Stimulated activated effector memory CD8-positive, alpha-beta T cell treated with anti-CD3 and anti-CD28 coated beads, Interleukin-12 subunit alpha, Interleukin-12 subunit beta, amount 100 ng/mL, for 72 hours (primary cell): Measurements from ENCODE around the gene LRRC27.
A peak's percentile ranks its signal among the peaks of the same experiment; 100 is the strongest.
"Not testable (repeated sequence)": the region's sequence is repeated elsewhere in the genome, so short reads cannot be mapped to it uniquely, and the experiment has no call there.

Source experiments
- ATAC-seq: fragments of 150-1000 bp; cut with Tn5 transposase; 2 replicates; pipeline ENCODE4 v1.10.0; 2021
- DNase-seq, 2 donors: peaks; one replicate each; pipeline ENCODE4 v3.0.0; 2021 to 2022; ENCODE audit warnings: low spot score in 2 of 2
- H3K27ac Mint-ChIP-seq: one replicate; pipeline ENCODE4 v1.8.0; 2022; ENCODE audit warnings: mild to moderate bottlenecking, mixed read lengths
- H3K36me3 Mint-ChIP-seq: one replicate; pipeline ENCODE4 v1.8.0; 2022; ENCODE audit warnings: mild to moderate bottlenecking, mixed read lengths
- H3K4me1 Mint-ChIP-seq: one replicate; pipeline ENCODE4 v1.8.0; 2022; ENCODE audit warnings: mixed read lengths
- H3K4me3 Mint-ChIP-seq: one replicate; pipeline ENCODE4 v1.8.0; 2022; ENCODE audit warnings: mild to moderate bottlenecking, mixed read lengths
- H3K9me3 Mint-ChIP-seq: one replicate; pipeline ENCODE4 v1.8.0; 2022; ENCODE audit warnings: mixed read lengths

LRRC27 gene

DNA sequence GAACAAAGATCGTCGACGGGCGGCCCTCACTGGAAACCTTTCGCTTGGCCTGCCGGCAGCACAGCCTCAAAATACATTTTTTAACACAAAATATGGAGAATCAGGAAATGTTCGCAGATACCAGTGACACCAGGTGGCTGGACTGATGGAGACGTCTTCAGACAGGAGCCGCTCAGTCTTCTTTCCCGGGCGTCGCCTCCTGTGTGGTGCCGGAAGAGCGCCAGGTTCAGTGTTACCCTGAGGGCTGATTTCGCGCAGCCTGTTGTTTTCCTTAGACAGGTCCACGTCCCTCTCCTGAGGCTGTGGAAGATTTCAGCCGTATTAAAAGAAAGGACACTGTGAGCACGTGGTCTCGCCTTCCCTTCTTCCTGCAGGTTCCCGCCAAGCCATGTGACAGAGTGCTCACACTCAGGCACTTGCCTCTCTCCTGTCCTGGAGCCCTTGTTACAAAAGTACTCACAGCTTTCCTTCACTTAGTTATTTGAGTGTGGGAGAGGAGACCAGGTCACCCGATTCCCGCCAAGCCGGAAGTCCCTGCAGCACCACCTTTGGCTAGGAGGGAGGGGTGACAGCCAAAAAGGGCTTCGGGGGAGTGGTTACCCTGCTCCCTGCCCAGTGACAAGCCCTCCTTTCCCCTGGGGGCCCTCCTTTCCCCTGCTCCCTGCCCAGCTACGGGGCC lies 43.3 kb downstream of the LRRC27 start:
- no peak overlapping the region for H3K27ac Mint-ChIP-seq
- DNase-seq: no peak
- ATAC-seq: no peak
- no peaks in the 10 kb centered on the region for H3K36me3 Mint-ChIP-seq
- H3K4me1 Mint-ChIP-seq: peaks cover 7% of the 10 kb centered on the region
- H3K9me3 Mint-ChIP-seq: no peaks in the 10 kb centered on the region
- no peak overlapping the region for H3K4me3 Mint-ChIP-seq

DNA sequence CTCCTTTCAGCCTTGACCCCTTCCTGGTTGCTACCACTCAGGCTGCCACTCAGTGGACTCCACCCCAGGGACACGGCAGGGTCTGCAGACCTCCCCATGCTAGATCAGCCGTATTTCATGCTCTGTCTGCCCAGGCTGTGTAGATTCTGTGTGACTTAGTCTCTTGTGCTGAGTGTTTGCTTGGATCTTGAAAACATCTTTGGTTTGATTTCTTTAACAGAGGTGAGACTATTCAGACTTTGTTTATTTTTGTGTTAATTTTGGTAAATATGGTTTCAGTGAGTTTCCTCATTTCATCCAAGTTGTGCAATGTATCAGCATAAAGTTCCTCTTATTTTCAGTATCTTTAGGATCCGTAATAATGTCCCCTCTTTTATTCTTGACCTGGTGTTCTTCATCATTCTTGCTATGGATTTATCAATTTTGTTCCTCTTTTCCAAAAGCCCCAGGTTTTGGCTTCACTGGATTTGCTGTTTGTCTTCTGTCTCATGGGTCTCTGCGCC lies 43.9 kb downstream of the LRRC27 start:
- Mint-ChIP-seq H3K4me3 (no peak overlapping the region), H3K36me3 (no peaks in the 10 kb centered on the region), H3K9me3 (no peaks in the 10 kb centered on the region), H3K4me1 (peaks cover 7% of the 10 kb centered on the region), H3K27ac (no peak overlapping the region)
- ATAC-seq: no peak
- DNase-seq: no peak

DNA sequence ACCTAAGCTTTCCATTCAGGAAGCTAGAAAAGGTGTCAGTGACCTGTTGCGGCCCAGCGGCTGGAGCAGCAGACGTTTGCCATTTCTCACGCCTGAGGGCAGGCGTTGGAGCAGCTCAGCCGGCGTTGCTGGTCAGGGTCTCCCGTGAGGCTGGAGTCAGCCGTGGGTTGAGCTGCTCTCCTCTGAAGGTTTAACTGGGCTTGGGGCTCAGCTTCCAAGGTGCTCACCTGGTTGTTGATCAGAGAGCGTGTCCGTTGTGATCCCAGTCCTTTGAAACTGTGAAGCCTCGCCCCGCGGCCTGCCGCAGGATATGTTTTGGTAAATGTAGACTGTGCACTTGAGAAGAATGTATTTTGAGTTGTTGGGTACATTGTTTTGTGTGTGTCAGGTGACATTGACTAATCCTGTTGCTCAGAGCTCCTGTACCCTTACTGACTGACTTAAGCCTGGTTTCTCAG lies 44.4 kb downstream of the LRRC27 start:
- DNase-seq (no peak), ATAC-seq (no peak)
- Mint-ChIP-seq H3K4me3 (no peak overlapping the region), H3K9me3 (no peaks in the 10 kb centered on the region), H3K36me3 (no peaks in the 10 kb centered on the region), H3K4me1 (peaks cover 9% of the 10 kb centered on the region), H3K27ac (no peak overlapping the region)

DNA sequence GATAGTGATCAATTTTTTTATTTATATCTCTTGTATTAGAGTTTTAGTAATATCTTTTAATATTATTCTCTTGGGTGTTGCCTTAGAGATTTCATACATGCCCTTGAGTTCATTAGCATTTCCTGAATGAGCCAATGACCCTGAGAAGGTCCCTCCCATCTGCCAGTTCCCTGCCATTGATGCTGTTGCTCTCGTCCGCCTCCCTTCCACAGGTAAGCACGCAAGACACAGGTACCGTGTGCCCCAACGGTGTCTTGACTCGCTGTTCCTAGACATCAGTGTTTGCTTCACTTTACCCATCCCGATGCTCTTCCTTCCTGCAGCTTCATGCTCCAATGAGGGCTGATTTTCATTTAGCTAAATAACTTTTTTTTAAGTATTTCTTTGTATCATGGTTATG lies 45.3 kb downstream of the LRRC27 start:
- ATAC-seq: no peak
- Mint-ChIP-seq H3K36me3 (no peaks in the 10 kb centered on the region), H3K9me3 (no peaks in the 10 kb centered on the region), H3K4me3 (no peak overlapping the region), H3K27ac (no peak overlapping the region), H3K4me1 (peaks cover 11% of the 10 kb centered on the region)
- no peak for DNase-seq

DNA sequence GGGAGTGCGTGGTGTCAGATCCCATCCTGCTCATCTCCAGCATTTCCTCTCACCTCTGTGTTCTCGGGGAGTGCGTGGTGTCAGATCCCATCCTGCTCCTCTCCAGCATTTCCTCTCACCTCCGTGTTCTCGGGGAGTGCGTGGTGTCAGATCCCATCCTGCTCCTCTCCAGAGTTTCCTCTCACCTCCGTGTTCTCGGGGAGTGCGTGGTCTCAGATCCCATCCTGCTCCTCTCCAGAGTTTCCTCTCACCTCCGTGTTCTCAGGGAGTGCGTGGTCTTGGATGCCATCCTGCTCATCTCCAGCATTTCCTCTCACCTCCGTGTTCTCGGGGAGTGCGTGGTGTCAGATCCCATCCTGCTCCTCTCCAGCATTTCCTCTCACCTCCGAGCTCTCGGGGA lies 47.0 kb downstream of the LRRC27 start:
- not testable (repeated sequence) for H3K9me3 Mint-ChIP-seq, DNase-seq, H3K36me3 Mint-ChIP-seq, ATAC-seq, H3K4me3 Mint-ChIP-seq, H3K27ac Mint-ChIP-seq
- peaks cover 20% of the 10 kb centered on the region for H3K4me1 Mint-ChIP-seq

DNA sequence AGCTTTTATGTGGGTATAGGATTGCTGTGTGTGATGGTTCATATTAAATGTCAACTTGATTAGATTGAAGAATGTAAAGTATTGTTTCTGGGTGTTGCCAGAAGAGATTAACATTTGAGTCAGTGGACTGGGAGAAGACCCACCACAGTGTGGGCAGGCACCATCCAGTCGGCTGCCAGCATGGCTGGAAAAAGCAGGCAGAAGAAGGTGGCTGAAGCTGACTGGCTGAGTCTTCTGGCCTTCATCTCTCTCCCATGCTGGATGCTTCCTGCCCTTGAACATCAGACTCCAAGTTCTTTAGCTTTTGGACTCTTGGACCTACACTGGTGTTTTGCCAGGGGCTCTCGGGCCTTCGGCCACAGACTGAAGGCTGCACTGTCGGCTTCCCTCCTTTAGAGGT lies 49.0 kb downstream of the LRRC27 start:
- not testable (repeated sequence) for H3K9me3 Mint-ChIP-seq, H3K36me3 Mint-ChIP-seq, DNase-seq, ATAC-seq, H3K4me3 Mint-ChIP-seq
- peak overlapping the region; percentile 74 for H3K27ac Mint-ChIP-seq
- H3K4me1 Mint-ChIP-seq: peaks cover 20% of the 10 kb centered on the region

DNA sequence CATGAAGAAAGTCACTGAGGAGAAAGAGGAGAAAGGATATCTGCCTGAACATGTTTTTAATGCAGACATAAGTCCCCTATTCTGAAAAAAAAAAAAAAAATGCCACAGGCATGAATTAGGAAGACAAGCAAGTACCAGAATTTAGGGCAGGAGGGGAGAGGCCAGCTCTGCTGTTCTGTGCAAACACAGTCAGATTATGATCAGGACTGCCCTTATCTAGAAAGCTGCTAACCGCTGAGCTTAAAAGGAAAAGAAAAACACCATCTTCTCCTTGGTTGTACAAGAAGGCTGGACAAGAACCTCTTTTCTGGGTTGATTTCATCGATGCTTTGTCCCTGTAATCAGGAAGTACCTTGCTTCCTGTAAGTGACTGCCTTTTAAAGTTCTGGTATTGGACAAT lies 49.7 kb downstream of the LRRC27 start:
- H3K4me3 Mint-ChIP-seq: no peak overlapping the region
- H3K4me1 Mint-ChIP-seq: peaks cover 20% of the 10 kb centered on the region
- ATAC-seq (no peak), DNase-seq (no peak)
- peak overlapping the region; percentile 74 for H3K27ac Mint-ChIP-seq
- H3K36me3 Mint-ChIP-seq: peaks cover 9% of the 10 kb centered on the region
- no peaks in the 10 kb centered on the region for H3K9me3 Mint-ChIP-seq

DNA sequence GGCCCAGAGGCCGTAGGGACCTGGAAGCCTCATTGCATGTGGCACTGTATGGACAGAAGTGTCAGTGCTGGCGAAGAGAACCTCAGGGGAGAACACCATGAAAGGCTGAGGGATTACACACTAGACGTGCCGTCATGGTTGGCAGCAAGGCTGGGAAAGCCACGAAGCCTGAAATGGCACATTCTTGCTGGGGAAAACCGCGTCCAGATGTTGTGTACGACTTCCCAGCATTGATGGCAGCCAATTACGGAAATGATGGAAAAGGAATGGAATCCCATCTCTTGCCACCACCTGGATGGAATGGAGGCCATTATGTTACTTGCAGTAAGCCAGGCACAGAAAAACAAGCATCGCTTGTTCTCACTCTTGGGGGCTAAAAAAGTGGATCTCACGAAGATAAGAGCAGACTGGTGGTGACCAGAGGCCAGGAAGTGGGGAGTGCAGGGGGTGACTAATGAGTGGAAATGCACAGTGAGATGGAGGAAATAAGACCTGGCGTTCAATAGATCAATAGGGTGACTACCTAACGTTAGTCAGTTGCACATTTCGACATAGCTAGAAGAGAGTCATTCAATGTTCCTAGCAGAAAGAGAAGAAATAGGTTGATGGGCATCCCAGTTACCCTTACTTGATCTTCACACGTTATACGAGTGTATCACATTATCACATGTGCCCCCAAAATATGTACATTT lies 50.4 kb downstream of the LRRC27 start:
- ATAC-seq: peak; percentile 77
- Mint-ChIP-seq H3K4me3 (no peak overlapping the region), H3K9me3 (no peaks in the 10 kb centered on the region), H3K27ac (peak overlapping the region; percentile 74), H3K4me1 (peaks cover 22% of the 10 kb centered on the region), H3K36me3 (peaks cover 16% of the 10 kb centered on the region)
- DNase-seq: no peak

DNA sequence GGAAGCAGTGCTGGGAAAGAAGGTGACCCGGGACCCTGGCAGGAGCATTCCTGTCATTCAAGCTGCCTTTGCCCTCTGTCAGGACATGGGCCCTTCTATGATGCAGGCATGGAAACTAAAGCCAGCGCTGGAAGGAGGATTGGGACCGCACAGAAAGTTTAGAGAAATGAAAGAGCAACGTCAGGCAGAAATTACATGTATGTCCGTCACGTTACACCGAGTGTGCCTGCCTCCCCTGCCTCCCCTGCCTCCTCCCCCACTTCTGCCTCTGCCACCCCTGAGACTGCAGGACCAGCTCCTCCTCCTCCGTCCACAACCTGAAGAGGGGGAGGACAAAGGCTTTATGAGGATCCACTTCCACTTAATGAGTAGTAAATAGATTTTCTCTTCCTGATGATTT lies 51.1 kb downstream of the LRRC27 start:
- Mint-ChIP-seq H3K4me3 (no peak overlapping the region), H3K27ac (no peak overlapping the region), H3K36me3 (peaks cover 23% of the 10 kb centered on the region), H3K9me3 (no peaks in the 10 kb centered on the region), H3K4me1 (peaks cover 28% of the 10 kb centered on the region)
- DNase-seq (no peak), ATAC-seq (no peak)

DNA sequence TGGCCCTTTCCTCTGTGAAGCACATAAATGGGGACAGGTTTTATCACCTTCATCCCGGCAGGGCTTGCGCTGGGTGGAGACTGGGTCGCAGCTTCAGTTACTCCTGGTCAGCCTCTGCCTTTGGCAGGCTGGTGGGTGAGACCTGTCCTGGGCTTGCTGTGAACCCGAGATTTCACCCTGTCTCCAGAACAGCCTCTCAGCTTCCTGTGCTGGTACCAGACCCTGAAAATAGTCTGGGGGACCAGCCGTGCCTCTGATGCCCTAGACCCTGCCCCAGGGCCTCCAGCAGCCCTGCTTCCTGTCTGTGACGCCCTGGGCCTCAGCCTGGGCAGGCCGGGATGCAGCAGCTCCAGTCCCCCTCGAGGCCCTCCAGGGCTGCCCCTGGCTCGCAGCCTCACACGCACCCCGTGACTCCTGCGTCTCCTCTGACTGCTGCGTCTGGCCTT lies 51.8 kb downstream of the LRRC27 start:
- H3K27ac Mint-ChIP-seq: no peak overlapping the region
- DNase-seq (no peak), ATAC-seq (no peak)
- peaks cover 28% of the 10 kb centered on the region for H3K4me1 Mint-ChIP-seq
- H3K36me3 Mint-ChIP-seq: peaks cover 27% of the 10 kb centered on the region
- H3K4me3 Mint-ChIP-seq: no peak overlapping the region
- no peaks in the 10 kb centered on the region for H3K9me3 Mint-ChIP-seq

DNA sequence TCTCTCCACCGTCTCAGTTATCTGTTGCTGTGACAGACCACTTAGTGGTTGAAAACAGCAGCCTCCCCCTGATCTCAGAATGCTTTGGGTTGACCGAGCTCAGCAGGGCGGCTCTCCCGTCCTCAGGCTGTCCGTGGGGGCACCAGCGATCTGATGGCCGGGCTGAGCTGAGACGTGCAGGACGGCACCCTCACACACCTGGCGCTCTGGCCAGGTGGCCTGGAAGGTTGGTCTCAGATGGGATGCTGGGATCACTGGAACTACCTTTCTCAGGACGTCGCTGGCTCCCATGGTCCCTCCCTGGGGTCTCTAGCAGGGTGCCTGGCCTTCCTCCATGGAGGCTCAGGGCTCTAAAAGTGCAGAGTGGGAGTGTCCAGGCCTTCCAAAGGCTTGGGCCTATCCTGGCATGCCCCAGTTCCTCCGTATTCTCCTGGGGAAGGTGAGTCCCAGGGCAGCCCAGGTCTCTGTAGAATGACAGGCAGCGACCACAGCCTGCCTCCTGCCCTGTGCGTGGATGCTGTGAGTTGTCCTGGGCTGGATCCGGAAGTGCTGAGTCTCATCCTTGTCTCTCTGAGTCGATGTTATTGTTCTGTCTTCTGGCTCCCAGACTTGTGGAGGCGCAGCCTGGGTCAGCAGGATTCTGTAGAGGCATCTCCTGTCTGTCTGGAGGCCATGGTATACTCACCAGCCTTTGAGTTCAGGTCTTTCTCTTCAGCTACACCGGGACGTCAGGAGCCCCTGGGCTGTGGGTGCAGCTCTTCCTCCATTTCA lies 52.8 kb downstream of the LRRC27 start:
- peaks cover 38% of the 10 kb centered on the region for H3K36me3 Mint-ChIP-seq
- peak overlapping the region; percentile 15 for H3K27ac Mint-ChIP-seq
- ATAC-seq: no peak
- H3K9me3 Mint-ChIP-seq: no peaks in the 10 kb centered on the region
- peaks cover 28% of the 10 kb centered on the region for H3K4me1 Mint-ChIP-seq
- DNase-seq: no peak
- H3K4me3 Mint-ChIP-seq: no peak overlapping the region

DNA sequence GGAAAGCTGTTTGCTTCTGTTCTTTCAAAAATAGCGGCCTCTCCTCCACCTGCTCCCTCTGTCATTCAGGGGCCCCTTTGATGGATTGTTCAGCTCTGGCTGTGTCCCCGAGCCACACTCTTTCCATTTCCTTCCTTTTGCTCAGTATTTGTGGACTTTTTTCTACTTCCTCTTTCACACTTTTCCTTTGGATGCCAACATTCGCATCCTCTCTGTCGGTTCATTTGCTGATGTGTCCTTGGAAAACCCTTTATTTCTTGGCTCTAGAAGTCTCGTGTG lies 53.3 kb downstream of the LRRC27 start:
- no peak overlapping the region for H3K4me3 Mint-ChIP-seq
- no peaks in the 10 kb centered on the region for H3K9me3 Mint-ChIP-seq
- no peak for DNase-seq
- no peak for ATAC-seq
- peaks cover 28% of the 10 kb centered on the region for H3K4me1 Mint-ChIP-seq
- peaks cover 40% of the 10 kb centered on the region for H3K36me3 Mint-ChIP-seq
- H3K27ac Mint-ChIP-seq: no peak overlapping the region

DNA sequence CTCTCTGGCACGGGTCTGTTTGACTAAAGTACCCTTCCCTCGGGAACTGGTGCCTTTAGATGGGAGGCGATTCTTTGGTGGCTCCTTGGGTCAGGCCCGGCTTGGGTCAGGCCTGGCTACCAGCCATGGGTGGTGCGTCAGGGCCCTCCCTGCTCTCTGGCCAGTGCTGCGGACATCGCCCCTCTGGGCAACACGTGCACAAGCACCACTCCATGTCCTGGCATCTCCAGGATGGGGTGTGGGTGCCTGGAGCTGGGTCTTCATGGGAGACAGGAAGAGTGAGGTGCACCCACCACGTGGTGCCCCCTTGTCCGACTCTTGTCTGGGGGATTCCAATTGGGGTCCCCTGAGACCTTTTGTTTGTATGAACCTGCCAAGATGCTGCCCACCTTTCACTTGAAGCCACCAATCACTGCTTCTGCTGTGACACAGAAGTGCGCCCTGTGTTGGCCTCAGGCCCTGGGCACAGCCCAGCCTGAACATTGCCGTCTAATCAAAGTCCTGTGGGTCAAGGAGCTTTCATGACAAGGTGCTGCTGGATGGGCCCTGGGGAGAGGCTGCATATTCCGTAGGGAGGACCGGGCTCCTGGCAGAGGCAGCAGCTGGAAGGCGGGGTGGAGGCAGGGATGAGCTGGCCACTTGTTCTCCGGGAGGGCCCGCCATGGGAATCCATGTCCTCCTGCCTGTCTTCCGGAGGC lies 53.9 kb downstream of the LRRC27 start:
- DNase-seq: no peak
- Mint-ChIP-seq H3K9me3 (no peaks in the 10 kb centered on the region), H3K27ac (peak overlapping the region; percentile 98), H3K4me1 (peaks cover 28% of the 10 kb centered on the region), H3K36me3 (peaks cover 40% of the 10 kb centered on the region), H3K4me3 (no peak overlapping the region)
- no peak for ATAC-seq

DNA sequence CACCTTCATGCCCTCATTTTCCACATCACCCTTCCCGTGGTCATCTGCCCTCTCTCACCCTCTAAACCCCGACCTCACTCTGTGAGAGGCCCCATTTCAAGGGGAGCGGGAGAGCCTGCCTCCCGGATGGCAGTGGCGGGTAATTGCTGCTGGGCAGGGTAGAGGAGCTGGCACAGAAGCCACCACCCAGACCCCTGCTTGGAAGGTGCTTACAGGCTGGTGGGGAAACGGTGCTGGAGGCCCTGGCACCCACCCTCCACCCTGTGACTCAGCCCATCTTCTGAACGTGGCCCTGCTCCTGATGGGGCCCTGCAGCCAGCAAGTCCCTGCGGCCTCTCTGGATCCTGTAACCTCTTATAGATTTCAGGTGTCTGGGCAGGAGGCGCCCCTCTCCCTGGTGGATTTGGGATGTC lies 54.4 kb downstream of the LRRC27 start:
- Mint-ChIP-seq H3K9me3 (no peaks in the 10 kb centered on the region), H3K4me1 (peaks cover 26% of the 10 kb centered on the region), H3K36me3 (peaks cover 40% of the 10 kb centered on the region), H3K27ac (peak overlapping the region; percentile 98), H3K4me3 (no peak overlapping the region)
- ATAC-seq (no peak), DNase-seq (no peak)

DNA sequence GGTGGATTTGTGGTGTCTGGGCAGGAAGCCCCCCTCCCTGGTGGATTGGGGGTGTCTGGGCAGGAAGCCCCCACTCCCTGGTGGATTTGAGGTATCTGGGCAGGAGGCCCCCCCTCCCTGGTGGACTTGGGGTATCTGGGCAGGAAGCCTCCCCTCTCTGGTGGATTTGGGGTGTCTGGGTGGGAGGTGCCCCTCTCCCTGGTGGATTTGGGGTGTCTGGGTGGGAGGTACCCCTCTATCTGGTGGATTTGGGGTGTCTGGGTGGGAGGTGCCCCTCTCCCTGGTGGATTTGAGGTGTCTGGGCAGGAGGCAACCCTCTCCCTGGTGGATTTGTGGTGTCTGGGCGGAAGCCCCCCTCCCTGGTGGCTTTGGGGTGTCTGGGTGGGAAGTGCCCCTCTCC lies 54.9 kb downstream of the LRRC27 start:
- peak overlapping the region; percentile 46 for H3K4me3 Mint-ChIP-seq
- peak overlapping the region; percentile 98 for H3K27ac Mint-ChIP-seq
- peaks cover 41% of the 10 kb centered on the region for H3K36me3 Mint-ChIP-seq
- not testable (repeated sequence) for DNase-seq, H3K9me3 Mint-ChIP-seq, ATAC-seq
- peaks cover 24% of the 10 kb centered on the region for H3K4me1 Mint-ChIP-seq
